BJ (cell line): ENCODE measurements around the gene LUC7L3. TPM values are rescaled to one million over a fixed set of nuclear protein-coding genes. Genes with fewer than 3 reads are reported as not detected.

Experiments used
- CTCF ChIA-PET: fragments of 350-600 bp; formaldehyde crosslinking; extraction: SDS; loops from one replicate; lab custom pipeline; 2021; ENCODE audit warnings: antibody characterized with exemption, inconsistent platforms; lab: Yijun Ruan, JAX
- POLR2A ChIA-PET: fragments of 300-600 bp; sonication (Branson Sonifier 250); formaldehyde crosslinking; extraction: SDS; loops from one replicate; lab custom pipeline; 2021; ENCODE audit warnings: antibody characterized with exemption; lab: Charles Lee
- DNase-seq: peaks from one replicate; pipeline ENCODE4 v3.0.0-alpha.2; 2011; ENCODE audit warnings: low read depth
- H3K27me3 ChIP-seq: 2 replicates; pipeline ENCODE4 v1.6.0; 2011; ENCODE audit warnings: low read length; ENCODE audit not compliant: control insufficient read depth, insufficient read depth
- H3K36me3 ChIP-seq: 2 replicates; pipeline ENCODE4 v1.5.1; 2011; ENCODE audit warnings: low read length; ENCODE audit not compliant: control insufficient read depth, insufficient read depth
- H3K4me3 ChIP-seq: 2 replicates; pipeline ENCODE4 v1.5.1; 2011; ENCODE audit warnings: low read depth, mild to moderate bottlenecking, control low read depth, low read length
- CTCF ChIP-seq: IDR thresholded peaks from 2 replicates; pipeline ENCODE4 v1.5.1; 2011; ENCODE audit warnings: low read depth, mild to moderate bottlenecking, control low read depth, inconsistent platforms, low read length, moderate library complexity; ENCODE audit not compliant: insufficient read depth
- polyA plus RNA-seq: library from polyadenylated mRNA; depleted of rRNA; stranded (reverse); fragments of >200 nt; gene quantifications from 2 replicates; pipeline ENCODE4 v1.2.3, GENCODE V29; 2011

The LUC7L3 gene
- polyA plus RNA-seq, 1 experiment = 55.6 TPM

- no peak overlapping the region for H3K4me3 ChIP-seq
- peaks cover 3% of the 10 kb centered on the region for H3K27me3 ChIP-seq
- CTCF ChIA-PET = interaction anchor here (0.7 to 7.2 kb wide), 3 partner anchors 16 to 72 kb away, joined by 3 to 40 read pairs (median 3); no protein-coding TSS in a partner anchor
- POLR2A ChIA-PET = no interaction called here
- TF ChIP-seq CTCF = no peak
- DNase-seq = no peak
- no peaks in the 10 kb centered on the region for H3K36me3 ChIP-seq
These were observed 47.6 kb downstream of the LUC7L3 start for GRCh38 chr17:50767030-50767429.

- Histone ChIP-seq H3K36me3 (no peaks in the 10 kb centered on the region), H3K27me3 (peaks cover 3% of the 10 kb centered on the region), H3K4me3 (no peak within 1 kb of the TSS)
- ChIA-PET POLR2A (no interaction called here), CTCF (interaction anchor here (0.7 to 7.2 kb wide), 4 partner anchors 9 to 71 kb away, joined by 3 to 40 read pairs (median 3); no protein-coding TSS in a partner anchor)
- no peak for TF ChIP-seq CTCF
- no peak for DNase-seq
These were observed 48.0 kb downstream of the LUC7L3 start, which contains the start of gene ANKRD40CL for GRCh38 chr17:50767446-50767845. Gene ANKRD40CL, minus strand, starts transcription at chr17:50767518. Its CDS starts 605 bp downstream, at chr17:50766913.

- no peaks in the 10 kb centered on the region for H3K36me3 ChIP-seq
- CTCF ChIA-PET = interaction anchor here (0.9 to 7.2 kb wide), 3 partner anchors 10 to 50 kb away, joined by 3 to 40 read pairs (median 3); no protein-coding TSS in a partner anchor
- POLR2A ChIA-PET = no interaction called here
- DNase-seq = no peak
- no peak for TF ChIP-seq CTCF
- H3K4me3 ChIP-seq = no peak overlapping the region
- peaks cover 3% of the 10 kb centered on the region for H3K27me3 ChIP-seq
These were observed 49.0 kb downstream of the LUC7L3 start for GRCh38 chr17:50768346-50768761.

GRCh38 chr17:50769884-50770283 lies 50.5 kb downstream of the LUC7L3 start:
- ChIA-PET CTCF (interaction anchor here (0.7 to 7.2 kb wide), 4 partner anchors 9 to 25 kb away, joined by 3 to 40 read pairs (median 3); no protein-coding TSS in a partner anchor), POLR2A (no interaction called here)
- H3K27me3 ChIP-seq = peaks cover 3% of the 10 kb centered on the region
- H3K36me3 ChIP-seq = no peaks in the 10 kb centered on the region
- DNase-seq = no peak
- TF ChIP-seq CTCF = no peak
- no peak overlapping the region for H3K4me3 ChIP-seq

- ChIA-PET POLR2A (no interaction called here), CTCF (interaction anchor here (1.4 to 7.2 kb wide), 2 partner anchors 8 to 13 kb away, joined by 3 to 40 read pairs; no protein-coding TSS in a partner anchor)
- H3K4me3 ChIP-seq = no peak overlapping the region
- peaks cover 3% of the 10 kb centered on the region for H3K27me3 ChIP-seq
- H3K36me3 ChIP-seq = no peaks in the 10 kb centered on the region
- DNase-seq = no peak
- no peak for TF ChIP-seq CTCF
These were observed 50.9 kb downstream of the LUC7L3 start for GRCh38 chr17:50770346-50770745.
